DOHH2 (cell line): ENCODE data around the gene SLC52A3.
"Not testable (repeated sequence)": the region's sequence is repeated elsewhere in the genome, so short reads cannot be mapped to it uniquely, and the experiment has no call there.

Source experiments
- H3F3A ChIP-seq: fragments of 200-600 bp; sonication (generic), shearing (Covaris generic); 2 replicates; pipeline ENCODE4 v1.6.0; 2016; ENCODE audit warnings: antibody characterized with exemption, mild to moderate bottlenecking; ENCODE audit not compliant: control insufficient read depth, insufficient read depth
- H3K27ac ChIP-seq: fragments of 200-600 bp; sonication (generic); 2 replicates; pipeline ENCODE4 v1.5.1; 2014; ENCODE audit warnings: low read depth, mild to moderate bottlenecking, low read length, moderate library complexity
- H3K27me3 ChIP-seq: fragments of 200-600 bp; sonication (generic); 2 replicates; pipeline ENCODE4 v1.6.1; 2014; ENCODE audit warnings: mild to moderate bottlenecking, low read length, mixed read lengths; ENCODE audit not compliant: control insufficient read depth
- H3K36me3 ChIP-seq: fragments of 200-600 bp; sonication (generic); 2 replicates; pipeline ENCODE4 v1.6.1; 2014; ENCODE audit warnings: mild to moderate bottlenecking, low read length, moderate library complexity, mixed read lengths; ENCODE audit not compliant: control insufficient read depth
- H3K4me1 ChIP-seq: fragments of 200-600 bp; sonication (generic); 2 replicates; pipeline ENCODE4 v1.6.1; 2014; ENCODE audit warnings: mild to moderate bottlenecking, low read length, mixed read lengths; ENCODE audit not compliant: control insufficient read depth
- H3K4me2 ChIP-seq: fragments of 200-600 bp; sonication (generic); 2 replicates; pipeline ENCODE4 v1.6.0; 2014; ENCODE audit warnings: mild to moderate bottlenecking, low read length, moderate library complexity
- H3K4me3 ChIP-seq: fragments of 200-600 bp; sonication (generic); 2 replicates; pipeline ENCODE4 v1.5.1; 2014; ENCODE audit warnings: mild to moderate bottlenecking, low read length, mixed read lengths
- H3K79me2 ChIP-seq: fragments of 200-600 bp; sonication (generic); 2 replicates; pipeline ENCODE4 v1.6.1; 2014; ENCODE audit warnings: mild to moderate bottlenecking, low read length, mixed read lengths; ENCODE audit not compliant: control insufficient read depth
- H3K9me2 ChIP-seq: fragments of 200-600 bp; sonication (generic); replicated peaks from 2 replicates; pipeline ENCODE4 v1.6.1; 2014; ENCODE audit warnings: mild to moderate bottlenecking, low read length, mixed read lengths; ENCODE audit not compliant: control insufficient read depth
- H3K9me3 ChIP-seq: fragments of 200-600 bp; sonication (generic); 2 replicates; pipeline ENCODE4 v1.6.1; 2014; ENCODE audit warnings: antibody characterized with exemption, low read length, mixed read lengths; ENCODE audit not compliant: control insufficient read depth, insufficient read depth
- H4K20me1 ChIP-seq: fragments of 200-600 bp; sonication (generic); 2 replicates; pipeline ENCODE4 v1.6.0; 2014; ENCODE audit warnings: low read depth, mild to moderate bottlenecking, antibody characterized with exemption, low read length, moderate library complexity; ENCODE audit not compliant: control insufficient read depth, insufficient read depth
- EZH2phosphoT487 ChIP-seq: fragments of 200-600 bp; sonication (generic); IDR thresholded peaks from 2 replicates; pipeline ENCODE4 v1.6.1; 2017; ENCODE audit warnings: borderline replicate concordance, mild to moderate bottlenecking, antibody characterized with exemption, low read length, moderate library complexity, mixed read lengths
- TF ChIP-seq, protein P1 (sequence below): fragments of 200-600 bp; sonication (generic); IDR thresholded peaks from one replicate; pipeline ENCODE4 v1.5.1; 2014; ENCODE audit warnings: antibody characterized with exemption, mild to moderate bottlenecking, low read depth, low read length; ENCODE audit not compliant: poor library complexity, severe bottlenecking

SLC52A3 gene

GRCh38 chr20:801678-802077 lies 33.4 kb upstream of the SLC52A3 start:
- H3K9me3 ChIP-seq = peaks cover 7% of the 10 kb centered on the region
- TF ChIP-seq, protein P1, sequence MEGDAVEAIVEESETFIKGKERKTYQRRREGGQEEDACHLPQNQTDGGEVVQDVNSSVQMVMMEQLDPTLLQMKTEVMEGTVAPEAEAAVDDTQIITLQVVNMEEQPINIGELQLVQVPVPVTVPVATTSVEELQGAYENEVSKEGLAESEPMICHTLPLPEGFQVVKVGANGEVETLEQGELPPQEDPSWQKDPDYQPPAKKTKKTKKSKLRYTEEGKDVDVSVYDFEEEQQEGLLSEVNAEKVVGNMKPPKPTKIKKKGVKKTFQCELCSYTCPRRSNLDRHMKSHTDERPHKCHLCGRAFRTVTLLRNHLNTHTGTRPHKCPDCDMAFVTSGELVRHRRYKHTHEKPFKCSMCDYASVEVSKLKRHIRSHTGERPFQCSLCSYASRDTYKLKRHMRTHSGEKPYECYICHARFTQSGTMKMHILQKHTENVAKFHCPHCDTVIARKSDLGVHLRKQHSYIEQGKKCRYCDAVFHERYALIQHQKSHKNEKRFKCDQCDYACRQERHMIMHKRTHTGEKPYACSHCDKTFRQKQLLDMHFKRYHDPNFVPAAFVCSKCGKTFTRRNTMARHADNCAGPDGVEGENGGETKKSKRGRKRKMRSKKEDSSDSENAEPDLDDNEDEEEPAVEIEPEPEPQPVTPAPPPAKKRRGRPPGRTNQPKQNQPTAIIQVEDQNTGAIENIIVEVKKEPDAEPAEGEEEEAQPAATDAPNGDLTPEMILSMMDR = no peak
- no peak for TF ChIP-seq EZH2phosphoT487
- H3F3A ChIP-seq = no peaks in the 10 kb centered on the region
- no peak overlapping the region for H3K27ac ChIP-seq
- no peaks in the 10 kb centered on the region for H3K9me2 ChIP-seq
- H3K36me3 ChIP-seq = no peaks in the 10 kb centered on the region
- no peaks in the 10 kb centered on the region for H3K79me2 ChIP-seq
- H3K27me3 ChIP-seq = no peaks in the 10 kb centered on the region
- no peaks in the 10 kb centered on the region for H4K20me1 ChIP-seq
- no peak overlapping the region for H3K4me3 ChIP-seq
- H3K4me2 ChIP-seq = no peak overlapping the region
- no peaks in the 10 kb centered on the region for H3K4me1 ChIP-seq

GRCh38 chr20:800026-800425 lies 31.7 kb upstream of the SLC52A3 start:
- not testable (repeated sequence) for H3K9me3 ChIP-seq, H3K9me2 ChIP-seq, H3K79me2 ChIP-seq, H3K36me3 ChIP-seq, H4K20me1 ChIP-seq, H3K4me2 ChIP-seq, H3K4me3 ChIP-seq, H3F3A ChIP-seq, H3K27me3 ChIP-seq, H3K27ac ChIP-seq, H3K4me1 ChIP-seq

DNA sequence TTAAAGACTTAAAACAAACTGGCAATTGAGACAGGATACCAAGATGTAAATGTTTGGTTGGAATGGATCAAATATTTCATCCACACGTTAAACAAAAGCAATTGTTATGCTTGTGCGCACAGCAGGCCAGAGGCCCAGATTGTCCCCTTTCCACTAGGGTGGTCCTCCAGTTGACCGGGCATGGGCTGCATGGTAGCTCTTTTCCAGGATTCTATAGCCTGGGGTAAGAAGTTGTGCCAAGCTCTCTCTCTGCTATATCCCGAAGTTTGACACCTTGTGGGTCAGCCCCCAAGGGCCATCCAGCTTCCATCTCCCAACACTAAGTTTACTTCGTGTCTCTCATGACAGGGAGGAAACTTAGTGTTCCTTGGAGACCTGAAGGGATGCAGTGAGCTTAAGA lies 30.4 kb upstream of the SLC52A3 start:
- not testable (repeated sequence) for H3K27ac ChIP-seq, H3F3A ChIP-seq, H3K4me3 ChIP-seq

DNA sequence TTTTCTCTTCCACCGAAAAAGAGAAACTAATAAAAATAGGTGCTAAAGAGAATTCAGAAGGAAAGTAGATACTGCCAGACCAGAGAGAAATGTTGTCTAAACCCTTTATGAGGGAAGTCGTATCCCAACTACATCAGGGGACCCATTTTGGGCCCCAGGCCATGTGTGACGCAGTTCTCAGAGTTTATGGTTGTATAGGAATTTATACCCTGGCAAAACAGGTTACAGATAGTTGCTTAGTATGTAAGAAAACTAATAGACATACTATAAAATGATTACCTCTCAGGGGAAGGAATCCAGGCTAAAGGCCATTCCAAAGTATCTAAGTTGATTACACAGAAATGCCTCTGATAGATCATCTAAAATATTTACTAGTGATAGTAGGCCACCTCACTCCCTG lies 28.6 kb upstream of the SLC52A3 start:
- Histone ChIP-seq H3K4me3 (no peak overlapping the region), H3K27ac (no peak overlapping the region), H3K27me3 (no peaks in the 10 kb centered on the region; the same call in none of the 2 replicates), H3K4me1 (no peaks in the 10 kb centered on the region), H3K9me3 (no peaks in the 10 kb centered on the region; the same call in 1 of the 2 replicates), H4K20me1 (no peaks in the 10 kb centered on the region), H3K4me2 (no peak overlapping the region), H3F3A (no peaks in the 10 kb centered on the region), H3K36me3 (no peaks in the 10 kb centered on the region), H3K9me2 (no peaks in the 10 kb centered on the region), H3K79me2 (no peaks in the 10 kb centered on the region)
- TF ChIP-seq, protein P1 = no peak
- TF ChIP-seq EZH2phosphoT487 = no peak

More for the DNA sequence above, 30.4 kb upstream of the SLC52A3 start:
- H3K4me2 ChIP-seq, H3K27me3 ChIP-seq, H3K36me3 ChIP-seq, H3K79me2 ChIP-seq, H3K4me1 ChIP-seq, H3K9me2 ChIP-seq, H3K9me3 ChIP-seq, H4K20me1 ChIP-seq: not testable (repeated sequence)
